HL-60 (cell line): Measurements from ENCODE around the gene MEPE.

Experiments
- DNase-seq, 2 experiments: peaks; one replicate each; pipeline ENCODE4 v3.0.0-alpha.2; 2010 to 2020; ENCODE audit warnings: low read depth in 1 of 2, low spot score in 1 of 2
- H3K27ac ChIP-seq: fragments of 250-450 bp; sonication (Bioruptor Pico); replicated peaks from 2 replicates; pipeline ENCODE4 v1.5.1; 2020; ENCODE audit warnings: mild to moderate bottlenecking, moderate library complexity
- H3K27me3 ChIP-seq: fragments of 250-450 bp; sonication (Bioruptor Pico); 2 replicates; pipeline ENCODE4 v1.5.1; 2021; ENCODE audit warnings: mild to moderate bottlenecking, moderate library complexity; ENCODE audit not compliant: insufficient read depth, poor library complexity, severe bottlenecking
- H3K4me3 ChIP-seq: replicated peaks from 2 replicates; pipeline ENCODE4 v1.5.1; 2011; ENCODE audit warnings: mild to moderate bottlenecking, control low read depth, low read length; ENCODE audit not compliant: insufficient read depth
- GABPA ChIP-seq: IDR thresholded peaks from 2 replicates; pipeline ENCODE4 v1.6.1; 2012; ENCODE audit warnings: low read depth
- POLR2AphosphoS5 ChIP-seq: IDR thresholded peaks from 2 replicates; pipeline ENCODE4 v1.6.1; 2012; ENCODE audit warnings: low read depth
- SPI1 ChIP-seq: IDR thresholded peaks from 2 replicates; pipeline ENCODE4 v1.6.1; 2012; ENCODE audit warnings: low read depth, mild to moderate bottlenecking, borderline replicate concordance
- TF ChIP-seq, protein P1 (sequence below): IDR thresholded peaks from 2 replicates; pipeline ENCODE4 v1.6.1; 2012; ENCODE audit warnings: low read depth; ENCODE audit not compliant: insufficient replicate concordance
- TF ChIP-seq, protein P2 (sequence below): IDR thresholded peaks from one replicate; pipeline ENCODE4 v1.5.1; 2011; ENCODE audit warnings: low read length, control low read depth, inconsistent platforms; ENCODE audit not compliant: insufficient read depth

MEPE gene

GRCh38 chr4:87824352-87824751 is 8.4 kb upstream of the MEPE start:
- no peak for DNase-seq

GRCh38 chr4:87834401-87834800 is 1.6 kb downstream of the MEPE start:
- Histone ChIP-seq H3K27ac (no peak overlapping the region), H3K4me3 (no peak overlapping the region), H3K27me3 (no peaks in the 10 kb centered on the region)
- DNase-seq, result no peak
- TF ChIP-seq, protein P1, sequence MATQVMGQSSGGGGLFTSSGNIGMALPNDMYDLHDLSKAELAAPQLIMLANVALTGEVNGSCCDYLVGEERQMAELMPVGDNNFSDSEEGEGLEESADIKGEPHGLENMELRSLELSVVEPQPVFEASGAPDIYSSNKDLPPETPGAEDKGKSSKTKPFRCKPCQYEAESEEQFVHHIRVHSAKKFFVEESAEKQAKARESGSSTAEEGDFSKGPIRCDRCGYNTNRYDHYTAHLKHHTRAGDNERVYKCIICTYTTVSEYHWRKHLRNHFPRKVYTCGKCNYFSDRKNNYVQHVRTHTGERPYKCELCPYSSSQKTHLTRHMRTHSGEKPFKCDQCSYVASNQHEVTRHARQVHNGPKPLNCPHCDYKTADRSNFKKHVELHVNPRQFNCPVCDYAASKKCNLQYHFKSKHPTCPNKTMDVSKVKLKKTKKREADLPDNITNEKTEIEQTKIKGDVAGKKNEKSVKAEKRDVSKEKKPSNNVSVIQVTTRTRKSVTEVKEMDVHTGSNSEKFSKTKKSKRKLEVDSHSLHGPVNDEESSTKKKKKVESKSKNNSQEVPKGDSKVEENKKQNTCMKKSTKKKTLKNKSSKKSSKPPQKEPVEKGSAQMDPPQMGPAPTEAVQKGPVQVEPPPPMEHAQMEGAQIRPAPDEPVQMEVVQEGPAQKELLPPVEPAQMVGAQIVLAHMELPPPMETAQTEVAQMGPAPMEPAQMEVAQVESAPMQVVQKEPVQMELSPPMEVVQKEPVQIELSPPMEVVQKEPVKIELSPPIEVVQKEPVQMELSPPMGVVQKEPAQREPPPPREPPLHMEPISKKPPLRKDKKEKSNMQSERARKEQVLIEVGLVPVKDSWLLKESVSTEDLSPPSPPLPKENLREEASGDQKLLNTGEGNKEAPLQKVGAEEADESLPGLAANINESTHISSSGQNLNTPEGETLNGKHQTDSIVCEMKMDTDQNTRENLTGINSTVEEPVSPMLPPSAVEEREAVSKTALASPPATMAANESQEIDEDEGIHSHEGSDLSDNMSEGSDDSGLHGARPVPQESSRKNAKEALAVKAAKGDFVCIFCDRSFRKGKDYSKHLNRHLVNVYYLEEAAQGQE, result no peak
- TF ChIP-seq SPI1 (no peak), POLR2AphosphoS5 (no peak), GABPA (no peak)
- TF ChIP-seq, protein P2, sequence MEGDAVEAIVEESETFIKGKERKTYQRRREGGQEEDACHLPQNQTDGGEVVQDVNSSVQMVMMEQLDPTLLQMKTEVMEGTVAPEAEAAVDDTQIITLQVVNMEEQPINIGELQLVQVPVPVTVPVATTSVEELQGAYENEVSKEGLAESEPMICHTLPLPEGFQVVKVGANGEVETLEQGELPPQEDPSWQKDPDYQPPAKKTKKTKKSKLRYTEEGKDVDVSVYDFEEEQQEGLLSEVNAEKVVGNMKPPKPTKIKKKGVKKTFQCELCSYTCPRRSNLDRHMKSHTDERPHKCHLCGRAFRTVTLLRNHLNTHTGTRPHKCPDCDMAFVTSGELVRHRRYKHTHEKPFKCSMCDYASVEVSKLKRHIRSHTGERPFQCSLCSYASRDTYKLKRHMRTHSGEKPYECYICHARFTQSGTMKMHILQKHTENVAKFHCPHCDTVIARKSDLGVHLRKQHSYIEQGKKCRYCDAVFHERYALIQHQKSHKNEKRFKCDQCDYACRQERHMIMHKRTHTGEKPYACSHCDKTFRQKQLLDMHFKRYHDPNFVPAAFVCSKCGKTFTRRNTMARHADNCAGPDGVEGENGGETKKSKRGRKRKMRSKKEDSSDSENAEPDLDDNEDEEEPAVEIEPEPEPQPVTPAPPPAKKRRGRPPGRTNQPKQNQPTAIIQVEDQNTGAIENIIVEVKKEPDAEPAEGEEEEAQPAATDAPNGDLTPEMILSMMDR, result no peak

More at GRCh38 chr4:87824352-87824751, 8.4 kb upstream of the MEPE start:
- TF ChIP-seq GABPA (no peak), SPI1 (no peak), POLR2AphosphoS5 (no peak)
- TF ChIP-seq, protein P1, result no peak
- TF ChIP-seq, protein P2, result no peak
- Histone ChIP-seq H3K27me3 (no peaks in the 10 kb centered on the region), H3K4me3 (no peak overlapping the region), H3K27ac (no peak overlapping the region)

DNA sequence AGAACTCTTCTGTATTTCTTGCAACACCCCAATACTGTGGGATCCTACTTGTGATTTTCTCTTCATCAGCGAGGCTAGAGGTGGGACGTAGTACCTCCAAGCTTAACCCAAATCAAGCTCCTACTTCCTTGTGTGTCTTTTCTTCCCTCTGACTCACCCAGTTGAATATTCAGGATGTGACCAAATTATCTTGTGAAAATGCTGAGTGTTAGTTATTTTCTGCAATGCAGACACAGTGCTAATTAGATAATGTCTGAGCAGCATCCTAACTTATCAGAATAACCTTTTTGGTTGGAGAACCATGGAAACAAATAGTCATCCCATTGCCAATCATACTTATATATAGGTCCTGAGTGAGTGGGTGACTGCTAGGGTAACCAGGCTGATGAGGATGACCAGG is 2.4 kb downstream of the MEPE start:
- Histone ChIP-seq H3K27me3 (no peaks in the 10 kb centered on the region), H3K27ac (no peak overlapping the region), H3K4me3 (no peak overlapping the region)
- TF ChIP-seq, protein P1, result no peak
- TF ChIP-seq, protein P2, result no peak
- TF ChIP-seq SPI1, result no peak
- TF ChIP-seq POLR2AphosphoS5, result no peak
- no peak for TF ChIP-seq GABPA
- no peak for DNase-seq
